SK-MEL-5 (cell line): ENCODE data around the gene RAB4A. TPM values are rescaled to one million over a fixed set of nuclear protein-coding genes. Genes with fewer than 3 reads are reported as not detected.
A peak's percentile ranks its signal among the peaks of the same experiment; 100 is the strongest.

Source experiments
- DNase-seq: peaks from one replicate; pipeline ENCODE4 v3.0.0-alpha.2; 2016; ENCODE audit warnings: low read depth, low spot score
- in situ Hi-C: cut with HindIII; loops from 2 replicates; pipeline ENCODE4 v1.10.0; 2016; ENCODE audit warnings: low sequenced_read_pairs, high pct_unique_total_duplicates, low pct_unique_long_range_greater_than_20kb
- total RNA-seq: library from RNA; depleted of rRNA; stranded (reverse); fragments of >200 nt; shearing (Covaris generic); gene quantifications from 2 replicates; pipeline ENCODE4 v1.2.3, GENCODE V29; 2014; rRNA removed

Gene RAB4A
- total RNA-seq, 1 experiment from 2014 or later: 41.1 TPM

- peak; percentile 79 for DNase-seq
- in situ Hi-C loops: no loop called here
Measured at GRCh38 chr1:229341774-229342655, 71.1 kb downstream of the RAB4A start.

GRCh38 chr1:229342656-229343569 lies 72.0 kb downstream of the RAB4A start, which contains the start of gene CCSAP:
Gene CCSAP (minus strand): TSS chr1:229343047. CDS start chr1:229342465, 582 bp downstream.
- in situ Hi-C loops: no loop called here
- peak; percentile 19 for DNase-seq

- in situ Hi-C loops: no loop called here
- no peak for DNase-seq
Measured at GRCh38 chr1:229344139-229344538, 73.2 kb downstream of the RAB4A start.

- no peak for DNase-seq
- in situ Hi-C loops: no loop called here
Measured at GRCh38 chr1:229344937-229345684, 74.2 kb downstream of the RAB4A start.

GRCh38 chr1:229347528-229347927 lies 76.6 kb downstream of the RAB4A start:
- in situ Hi-C loops: no loop called here
- no peak for DNase-seq

- DNase-seq: no peak
- in situ Hi-C loops: no loop called here
Measured at GRCh38 chr1:229349463-229350385, 78.8 kb downstream of the RAB4A start.

- no peak for DNase-seq
- in situ Hi-C loops: no loop called here
Measured at GRCh38 chr1:229352975-229353374, 82.1 kb downstream of the RAB4A start.

- in situ Hi-C loops: no loop called here
- DNase-seq: no peak
Measured at GRCh38 chr1:229354226-229354625, 83.3 kb downstream of the RAB4A start.

Other genes starting within 250 kb of the RAB4A start
- 26.2 and 26.6 TPM in 2 replicates for gene CCSAP, start 71.9 kb downstream of the RAB4A start, total RNA-seq
- 0.16 TPM in 2 replicates for gene ACTA1, start 163.0 kb downstream of the RAB4A start, total RNA-seq
- 43.3 and 44.5 TPM in 2 replicates for gene NUP133, start 237.2 kb downstream of the RAB4A start, total RNA-seq